HG03139 (cell line): Measurements from ENCODE around the gene VEGFC.

Experiments
- ATAC-seq: cut with Tn5 transposase; IDR thresholded peaks from one replicate; pipeline ENCODE4 v1.9.1; 2021; ENCODE audit not compliant: unreplicated experiment

The VEGFC gene

DNA sequence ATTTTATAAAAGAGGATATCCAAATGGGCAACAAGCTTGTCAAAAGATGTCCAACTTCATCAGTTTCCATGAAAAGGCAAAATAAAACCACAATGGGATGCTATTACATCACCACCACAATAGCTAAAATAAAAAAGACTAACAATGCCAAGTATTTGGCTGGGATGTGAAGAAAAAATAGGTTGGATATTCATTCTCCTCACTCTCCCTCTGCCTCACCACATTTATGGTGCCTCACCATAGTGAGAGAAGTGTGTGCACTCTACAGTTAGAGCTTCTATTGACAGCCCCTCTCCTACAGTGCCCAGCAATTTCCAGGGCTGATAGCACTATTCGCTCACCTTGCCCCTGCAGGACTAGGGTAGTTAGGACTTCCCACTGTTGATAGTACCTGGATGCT is 25.5 kb downstream of the VEGFC start:
- no peak for ATAC-seq

DNA sequence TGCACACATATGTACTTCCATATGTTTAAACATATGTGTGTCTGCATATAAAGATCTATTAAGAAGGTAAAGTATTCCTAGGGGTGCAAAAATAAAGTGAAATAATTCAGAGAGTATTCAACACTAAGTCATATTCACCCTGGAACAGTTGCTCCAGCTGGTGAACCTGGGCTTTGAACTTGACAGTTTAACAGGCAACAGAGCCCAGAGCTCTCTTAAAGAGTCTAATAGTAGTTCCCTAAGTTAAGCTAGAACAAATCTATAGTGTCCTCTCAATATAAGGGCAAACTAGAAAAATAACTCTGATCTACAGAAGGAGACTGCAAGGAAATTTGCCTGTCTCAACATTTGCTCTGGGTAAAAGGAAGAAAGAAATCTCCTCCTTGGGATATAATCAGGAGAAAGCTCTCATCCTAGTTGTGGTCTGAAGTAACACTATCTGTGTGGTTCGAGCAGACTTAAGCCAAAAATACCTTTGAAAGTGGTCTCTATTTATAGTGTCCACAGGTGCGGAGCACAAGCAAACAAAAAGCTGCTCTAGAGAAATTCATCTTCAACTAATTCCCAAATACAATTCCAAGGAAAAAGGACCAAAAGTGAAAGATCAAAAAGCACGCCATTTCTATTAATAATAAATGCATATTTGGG is 29.9 kb downstream of the VEGFC start:
- no peak for ATAC-seq

DNA sequence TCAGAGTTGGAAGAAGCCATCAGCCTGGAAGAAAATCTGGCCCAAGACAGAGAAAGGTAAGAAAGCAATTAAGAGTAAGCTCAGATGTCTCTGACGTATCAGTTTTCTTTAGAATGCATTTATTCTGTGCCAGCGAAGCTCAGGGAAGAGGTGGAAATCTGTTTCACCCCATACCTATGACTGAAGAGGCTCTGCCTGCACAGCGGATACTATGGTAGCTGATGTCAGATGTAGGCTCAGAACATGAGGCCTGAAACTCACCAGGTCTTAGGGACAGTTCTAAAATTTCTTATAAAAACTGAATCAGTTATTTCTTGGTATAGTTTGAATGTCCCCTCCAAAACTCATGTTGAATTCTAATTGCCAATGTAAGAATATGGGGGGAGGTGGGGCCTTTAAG is 30.9 kb downstream of the VEGFC start:
- no peak for ATAC-seq

DNA sequence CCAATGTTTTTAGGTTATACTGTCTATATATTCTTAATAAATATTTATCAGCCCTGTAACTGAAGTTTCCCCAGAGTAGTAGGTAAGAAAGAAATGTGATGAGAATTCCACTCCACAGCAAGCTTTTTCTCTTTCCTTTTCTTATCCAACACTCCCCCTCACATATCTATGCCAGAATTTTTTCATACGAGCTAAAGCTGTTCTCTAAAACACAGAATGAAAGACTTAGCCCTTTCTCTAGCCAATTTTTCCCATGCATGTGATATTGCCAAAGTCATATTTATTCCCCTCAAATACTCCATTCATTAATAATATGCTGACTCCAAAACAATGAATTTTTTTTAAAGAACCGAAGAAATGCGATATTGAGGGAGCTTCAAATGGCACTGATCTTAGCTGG is 32.3 kb downstream of the VEGFC start:
- ATAC-seq = no peak

DNA sequence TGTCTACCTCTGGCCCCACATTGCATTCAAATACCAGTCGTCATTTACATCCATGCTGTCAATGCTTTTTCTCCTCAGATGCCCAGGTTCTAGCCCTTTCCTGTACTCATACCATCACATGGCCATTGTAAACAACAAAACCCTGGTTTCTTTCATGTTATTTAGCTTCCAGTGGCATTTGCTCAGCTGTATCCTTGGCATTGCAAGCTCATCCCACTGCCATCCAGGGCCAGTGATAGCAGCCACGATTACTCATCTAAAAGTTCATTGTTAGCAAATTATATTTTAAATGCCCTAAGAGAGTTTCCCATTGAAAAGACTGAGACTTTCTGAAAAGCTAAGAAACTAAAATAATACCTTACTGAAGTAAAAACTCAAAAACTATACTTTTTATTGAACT is 34.0 kb downstream of the VEGFC start:
- no peak for ATAC-seq

DNA sequence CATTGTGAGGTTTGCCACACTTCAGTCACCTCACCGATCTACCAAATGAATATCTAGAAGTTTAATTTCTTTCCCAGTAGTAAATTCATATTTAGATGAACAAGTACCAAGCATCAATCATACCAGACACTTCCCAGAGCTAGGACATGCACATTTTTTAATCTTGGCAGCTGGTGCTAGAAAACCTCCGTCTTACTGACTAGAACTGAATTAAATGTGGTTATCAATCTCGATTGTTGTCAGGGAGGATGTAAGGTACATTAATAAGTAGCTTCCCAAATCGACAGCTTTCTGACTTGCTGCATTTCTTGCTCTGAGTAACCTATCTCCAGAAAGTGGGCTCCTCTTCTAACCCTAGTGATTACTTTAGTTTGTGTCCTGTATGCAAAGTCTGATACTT is 34.4 kb downstream of the VEGFC start:
- ATAC-seq = no peak

DNA sequence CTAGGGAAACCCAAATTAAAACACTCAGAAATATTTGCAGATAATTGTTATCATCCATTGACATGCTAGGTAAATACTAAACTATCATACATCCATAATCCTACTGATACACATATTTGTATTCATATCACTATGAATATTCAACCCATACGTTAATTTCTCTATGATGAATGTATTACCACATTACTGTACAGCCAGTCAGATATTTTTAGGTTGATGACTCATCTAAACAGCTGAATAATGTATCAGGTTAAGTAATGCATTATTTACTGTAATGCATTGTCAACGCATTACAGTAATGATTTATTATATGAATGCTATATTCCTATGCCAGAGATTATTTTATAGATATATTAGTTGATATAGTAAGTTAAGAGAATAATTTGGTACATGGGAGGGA is 37.1 kb downstream of the VEGFC start:
- ATAC-seq = no peak

DNA sequence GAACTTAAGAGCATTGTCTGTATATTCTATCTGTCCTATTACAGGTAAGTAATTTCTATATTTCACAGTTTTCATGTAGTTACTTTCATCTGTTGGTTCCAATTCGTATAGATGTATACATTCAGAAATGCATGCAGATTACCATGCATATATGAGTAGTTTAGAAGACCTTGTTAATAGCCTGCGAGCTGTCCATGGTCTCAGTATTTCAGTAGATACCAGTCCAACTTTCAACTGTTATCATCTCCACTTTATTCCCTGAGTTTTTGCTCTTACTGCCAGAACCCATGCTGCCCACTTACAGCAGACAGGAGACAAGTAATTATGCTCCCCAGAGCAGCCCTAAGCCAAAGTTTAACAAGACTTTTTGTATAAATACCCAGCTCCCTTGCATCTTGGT is 37.7 kb downstream of the VEGFC start:
- ATAC-seq = no peak

DNA sequence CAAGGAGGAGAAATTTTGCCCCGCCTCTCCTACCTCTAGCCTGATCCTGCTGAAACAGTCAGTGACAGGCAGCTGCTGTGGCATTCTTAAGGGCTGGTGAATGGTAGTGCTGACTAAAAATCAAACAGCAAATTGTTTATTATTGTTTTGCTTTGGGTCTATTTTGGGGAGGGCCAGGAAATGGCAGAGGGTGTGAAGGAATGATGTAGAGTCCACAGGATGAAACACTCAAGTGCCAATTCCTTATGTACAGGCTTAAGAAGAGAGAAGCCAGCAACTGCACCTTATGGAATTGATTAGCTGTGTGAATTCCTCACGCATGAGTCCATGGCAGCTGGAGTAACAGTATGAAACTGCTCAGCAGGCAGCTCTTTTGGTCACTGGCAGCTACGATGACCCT is 39.7 kb downstream of the VEGFC start:
- no peak for ATAC-seq

DNA sequence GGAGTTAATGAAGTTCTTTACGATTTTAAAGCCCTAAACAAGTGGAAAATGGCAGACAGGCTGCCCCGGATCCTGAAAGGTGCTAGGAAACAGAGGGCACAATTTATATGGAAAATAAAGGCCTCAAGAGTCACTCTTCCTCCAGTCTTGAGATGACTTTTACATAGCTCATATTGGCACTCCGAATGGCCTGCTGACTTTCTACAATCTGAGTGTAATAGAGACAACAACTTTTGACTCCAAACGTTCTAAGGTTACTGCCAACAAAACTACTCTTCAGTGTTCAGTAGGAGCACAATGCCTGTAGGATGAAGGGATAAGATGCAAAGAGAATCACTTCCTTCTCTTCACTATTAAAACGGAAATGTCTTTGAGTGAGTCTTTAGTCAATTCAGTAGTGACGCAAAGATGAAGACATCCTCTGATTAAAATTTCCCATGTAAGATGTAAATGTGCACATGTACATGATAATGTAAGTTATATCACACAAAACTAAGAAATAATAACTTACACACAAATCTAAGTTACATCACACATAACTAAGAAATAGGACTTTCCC is 40.5 kb downstream of the VEGFC start:
- no peak for ATAC-seq

DNA sequence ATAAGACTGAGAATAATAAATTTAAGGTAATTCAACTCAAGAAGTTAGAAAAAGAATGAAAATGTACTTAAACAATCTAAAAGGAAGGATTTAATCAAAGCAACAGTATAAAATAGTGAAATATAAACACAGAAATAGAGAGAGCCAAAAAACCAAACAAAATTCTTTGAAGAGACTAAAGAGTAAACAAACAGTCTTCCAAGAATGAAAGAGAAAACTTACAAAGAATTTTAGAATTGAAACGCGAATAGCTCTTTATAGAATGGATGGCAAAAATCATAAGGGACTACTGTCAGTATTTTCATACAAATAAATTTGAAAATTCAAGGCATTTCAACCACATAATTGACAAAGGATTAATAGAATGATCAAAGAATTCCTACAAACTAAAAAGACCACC is 41.7 kb downstream of the VEGFC start:
- ATAC-seq = no peak

DNA sequence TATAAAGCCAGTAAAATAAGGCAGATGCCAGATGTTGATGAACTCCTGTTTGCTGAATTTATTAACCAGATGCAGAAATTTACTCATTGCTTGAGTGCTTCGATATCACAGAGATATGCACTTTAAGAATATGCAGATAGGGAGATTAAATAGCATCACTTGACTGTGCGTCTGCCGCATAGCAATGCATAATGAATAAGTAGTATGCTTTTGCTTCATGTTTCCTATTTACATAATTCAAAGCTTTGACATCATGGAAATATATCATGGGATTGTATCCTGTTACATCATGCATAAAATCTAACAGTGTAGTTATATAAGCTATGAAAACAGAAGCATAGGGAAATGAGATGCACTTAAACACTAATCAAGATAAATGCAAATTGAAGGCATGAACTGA is 45.9 kb downstream of the VEGFC start:
- ATAC-seq = no peak

DNA sequence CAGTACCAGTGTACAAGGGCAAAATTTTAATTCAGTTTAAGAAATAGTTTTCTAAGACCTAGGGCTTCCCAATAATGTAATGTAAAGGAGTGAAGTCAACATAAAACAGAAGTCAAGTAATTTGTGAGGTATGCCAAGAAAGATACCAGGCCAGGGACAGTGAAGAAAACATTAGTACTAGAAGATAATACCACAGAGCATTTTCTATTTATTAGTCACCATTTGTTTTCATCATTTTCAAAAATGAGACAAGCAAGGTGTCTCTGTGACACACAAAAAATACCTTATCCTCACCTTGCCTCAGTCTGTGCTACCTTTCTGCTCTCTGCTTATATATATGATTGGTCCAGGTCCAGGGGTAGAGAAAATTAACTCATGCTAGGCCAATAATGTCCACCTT is 46.8 kb downstream of the VEGFC start:
- no peak for ATAC-seq

DNA sequence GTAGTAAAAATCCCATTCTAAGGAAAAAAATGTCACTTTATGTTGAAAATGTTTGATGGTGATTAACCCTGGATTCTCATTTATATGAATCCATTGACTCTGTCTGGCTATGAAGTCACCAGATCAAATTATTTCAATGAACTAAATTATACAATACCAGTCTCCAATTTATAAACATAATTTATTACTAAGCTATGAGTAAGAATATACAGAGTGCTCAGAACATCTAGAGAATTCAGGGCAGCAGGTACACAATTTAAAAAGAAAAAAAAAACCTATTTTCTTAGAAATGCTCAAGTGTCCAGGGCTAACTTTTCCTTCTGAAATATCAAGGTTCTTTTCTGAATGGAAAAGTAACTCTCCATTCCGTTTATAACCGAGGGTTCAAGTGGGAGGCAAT is 48.6 kb downstream of the VEGFC start:
- ATAC-seq = no peak

DNA sequence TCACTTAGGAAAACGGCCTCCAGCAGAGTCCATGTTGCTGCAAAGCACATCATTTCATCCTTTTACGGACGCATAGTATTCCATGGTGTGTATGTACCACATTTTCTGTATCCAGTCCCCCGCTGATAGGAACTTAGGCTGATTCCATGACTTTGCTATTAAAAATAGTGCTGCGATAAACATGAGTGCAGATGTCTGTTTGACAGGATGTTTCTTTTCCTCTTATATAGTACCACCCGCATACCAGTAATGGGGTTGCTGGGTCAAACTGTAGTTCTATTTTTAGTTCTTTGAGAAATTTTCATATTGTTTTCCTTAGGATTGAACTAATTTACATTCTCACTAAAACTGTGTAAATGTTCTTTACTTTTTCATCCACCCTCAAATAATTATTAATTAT is 50.5 kb downstream of the VEGFC start:
- ATAC-seq = no peak

DNA sequence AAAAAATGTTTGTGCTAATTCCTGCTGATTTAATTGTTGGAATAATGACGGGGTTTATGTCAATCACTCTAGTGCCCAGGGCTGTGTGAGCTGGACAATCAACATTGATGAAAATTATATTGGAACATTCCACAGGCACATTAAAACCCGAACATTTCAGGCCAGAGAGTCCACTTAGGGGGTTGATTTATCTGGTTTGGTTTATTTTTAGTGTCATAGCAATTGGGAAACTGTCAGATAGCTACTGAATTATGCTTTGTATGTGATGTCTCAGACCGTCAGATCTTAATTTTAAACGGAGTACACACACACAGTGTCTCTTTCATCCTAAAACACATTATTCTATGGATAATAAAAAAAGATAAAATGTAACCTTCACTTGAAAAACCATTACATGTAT is 51.5 kb downstream of the VEGFC start:
- ATAC-seq = no peak

DNA sequence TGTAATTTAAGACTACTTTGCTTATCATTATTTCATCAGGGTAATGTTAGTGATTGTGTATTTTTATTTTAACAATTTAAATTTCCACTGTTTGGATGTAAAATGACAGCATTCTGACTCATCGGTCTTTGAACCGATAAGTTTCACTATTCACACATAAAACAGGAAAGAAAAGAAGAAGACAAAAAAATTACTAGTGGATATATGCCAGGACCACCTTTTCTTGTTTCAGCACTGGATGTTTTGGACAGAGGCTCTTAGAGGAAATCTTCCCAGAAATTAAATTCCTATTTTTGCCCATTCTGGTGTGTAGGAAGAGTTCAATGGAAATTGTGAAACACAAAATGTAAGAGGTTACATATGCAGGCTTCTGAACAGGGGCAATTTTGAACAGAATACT is 57.4 kb downstream of the VEGFC start:
- no peak for ATAC-seq

DNA sequence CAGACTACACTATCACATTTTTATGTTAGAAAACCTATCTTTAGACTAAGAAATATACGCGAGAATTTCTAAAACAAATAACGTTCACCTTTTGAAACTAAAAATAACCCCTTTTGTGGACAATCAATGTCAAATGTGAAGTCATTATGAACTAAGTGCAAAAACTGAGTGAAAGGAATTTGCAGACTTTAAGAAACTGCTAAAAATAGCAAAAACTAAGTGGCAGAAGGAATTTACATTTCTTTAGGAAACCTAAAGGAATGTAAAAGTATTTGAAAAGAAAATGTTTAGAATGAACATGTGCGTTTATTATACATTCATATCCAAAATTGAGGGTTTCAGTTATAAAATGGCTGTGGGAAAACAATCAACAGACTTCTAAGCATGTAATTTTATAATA is 58.3 kb downstream of the VEGFC start:
- no peak for ATAC-seq

DNA sequence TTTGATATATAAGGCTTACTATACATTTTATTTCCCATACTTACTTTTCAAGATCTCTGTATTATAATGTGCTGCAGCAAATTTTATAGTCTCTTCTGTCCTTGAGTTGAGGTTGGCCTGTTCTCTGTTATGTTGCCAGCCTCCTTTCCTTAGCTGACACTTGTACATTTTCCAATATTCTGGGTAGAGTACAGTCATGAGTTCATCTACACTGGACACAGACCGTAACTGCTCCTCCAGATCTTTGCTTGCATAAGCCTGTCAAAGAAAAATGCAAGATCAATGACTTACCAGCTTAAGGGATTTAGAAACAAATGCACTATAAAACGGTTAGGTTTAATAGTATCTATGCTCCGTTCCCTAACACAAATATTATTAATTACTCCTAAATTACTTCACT is 63.2 kb downstream of the VEGFC start:
- no peak for ATAC-seq

DNA sequence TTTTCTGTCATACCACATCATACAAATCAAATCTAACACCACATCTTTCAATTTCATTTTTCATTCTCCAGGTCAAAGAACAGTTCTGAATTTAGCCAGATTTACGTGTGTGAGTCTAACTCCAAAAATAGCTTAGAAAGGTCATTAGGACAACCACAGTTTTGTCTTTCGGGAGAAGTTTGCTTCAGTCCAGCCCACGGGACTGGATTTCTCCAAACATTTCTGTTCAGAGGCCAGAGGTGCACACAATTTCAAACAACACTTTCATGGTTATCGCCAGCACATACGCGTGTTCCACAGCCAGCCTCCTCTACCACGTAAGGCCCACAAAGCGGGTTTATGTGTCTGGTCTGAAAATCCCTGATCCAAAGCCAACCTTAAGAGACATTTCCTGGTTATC is 65.9 kb downstream of the VEGFC start:
- no peak for ATAC-seq

DNA sequence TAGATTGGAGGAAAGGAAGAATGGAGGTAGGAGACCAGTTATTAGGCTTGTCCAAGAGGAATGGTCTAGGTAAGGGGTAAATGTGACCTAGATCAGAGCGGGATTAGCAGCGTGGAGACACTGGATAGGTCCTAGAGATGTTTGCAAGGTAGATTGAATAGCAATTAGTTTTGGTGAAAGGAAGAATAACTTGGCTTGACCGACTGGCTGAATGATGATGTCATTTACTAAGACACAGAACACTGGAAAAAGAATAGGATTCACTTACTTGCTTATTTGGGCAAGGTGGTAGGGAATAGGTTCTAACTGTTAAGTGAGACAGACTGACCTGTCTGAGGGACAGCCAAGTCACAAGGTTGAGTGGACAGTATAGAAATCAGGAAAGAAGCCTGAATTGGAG is 71.3 kb downstream of the VEGFC start:
- no peak for ATAC-seq

DNA sequence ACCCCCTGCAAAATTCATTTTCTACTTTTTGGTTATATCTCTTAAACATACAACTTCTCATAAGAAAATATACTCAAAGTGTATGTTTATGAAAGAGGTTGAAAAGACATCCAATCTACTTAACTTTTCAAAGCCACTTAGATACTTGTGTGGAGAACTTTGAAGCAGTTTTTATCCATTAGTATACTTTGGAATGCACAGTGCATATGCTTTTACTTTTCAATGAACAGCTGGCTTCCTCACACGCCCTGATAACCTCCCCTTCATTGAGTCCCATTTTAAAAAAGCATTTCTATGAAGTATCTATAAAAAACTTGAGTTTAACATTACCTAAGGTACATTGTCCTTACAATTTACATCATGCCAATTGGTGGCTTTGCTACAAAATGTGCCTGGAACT is 73.8 kb downstream of the VEGFC start:
- ATAC-seq = no peak

DNA sequence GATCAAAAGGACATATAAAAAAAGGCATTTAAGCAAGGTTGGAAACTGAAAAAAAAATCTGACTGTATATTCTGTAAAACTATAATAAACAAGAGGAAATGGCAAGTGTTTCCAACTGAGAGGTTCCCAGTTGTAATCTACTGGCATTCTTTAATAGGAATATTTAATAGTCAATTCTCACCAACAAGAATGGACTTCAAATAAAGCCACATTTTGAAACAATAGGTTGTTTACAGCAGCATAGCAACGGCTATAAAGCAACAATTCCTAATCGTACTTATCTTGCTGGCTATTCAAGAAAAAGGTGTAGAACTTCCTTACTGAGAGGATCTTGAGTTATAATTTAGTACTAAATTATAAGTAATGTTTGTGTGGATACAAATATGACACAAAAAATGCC is 75.5 kb downstream of the VEGFC start:
- ATAC-seq = no peak
